HTR-8/SVneo (cell line): ENCODE data around the gene CCL26.
A peak's percentile ranks its signal among the peaks of the same experiment; 100 is the strongest.
"Not testable (repeated sequence)": the region's sequence is repeated elsewhere in the genome, so short reads cannot be mapped to it uniquely, and the experiment has no call there.

Source experiments
- DNase-seq: peaks from one replicate; pipeline ENCODE4 v3.0.0; 2011; ENCODE audit warnings: low spot score, mixed read lengths; ENCODE audit not compliant: insufficient read length
- FAIRE-seq: peaks from 2 replicates; lab custom pipeline; 2011; peaks lifted over from hg19 to GRCh38; lab: Jason Lieb, UNC

CCL26 gene

GRCh38 chr7:75740846-75741497 lies 31.0 kb downstream of the CCL26 start:
- DNase-seq = no peak
- FAIRE-seq = no peak

- DNase-seq (no peak), FAIRE-seq (no peak)
These were observed 32.0 kb downstream of the CCL26 start for GRCh38 chr7:75739796-75740672.

GRCh38 chr7:75738975-75739795 lies 32.8 kb downstream of the CCL26 start:
- FAIRE-seq = peak; percentile 20

GRCh38 chr7:75738604-75738974 lies 33.4 kb downstream of the CCL26 start, which contains the start of gene HIP1:
Gene HIP1 (minus strand): TSS chr7:75738941. CDS start chr7:75738920, 21 bp downstream.
- FAIRE-seq (no peak), DNase-seq (no peak)

More at GRCh38 chr7:75738975-75739795, 32.8 kb downstream of the CCL26 start:
- peak; percentile 89 for DNase-seq

- DNase-seq (no peak), FAIRE-seq (no peak)
These were observed 34.0 kb downstream of the CCL26 start for GRCh38 chr7:75737856-75738603.

- no peak for FAIRE-seq
- no peak for DNase-seq
These were observed 36.2 kb downstream of the CCL26 start for GRCh38 chr7:75735581-75736350.

- DNase-seq = no peak
- FAIRE-seq = no peak
These were observed 37.2 kb downstream of the CCL26 start for GRCh38 chr7:75734586-75735458.

- FAIRE-seq = no peak
- peak; percentile 51 for DNase-seq
These were observed 39.0 kb downstream of the CCL26 start for GRCh38 chr7:75732764-75733630.

- FAIRE-seq (no peak), DNase-seq (no peak)
These were observed 39.9 kb downstream of the CCL26 start for GRCh38 chr7:75732016-75732521.

GRCh38 chr7:75729851-75730274 lies 42.1 kb downstream of the CCL26 start:
- no peak for DNase-seq
- no peak for FAIRE-seq

- FAIRE-seq (no peak), DNase-seq (no peak)
These were observed 44.0 kb downstream of the CCL26 start for GRCh38 chr7:75727881-75728593.

- not testable (repeated sequence) for FAIRE-seq, DNase-seq
These were observed 44.7 kb downstream of the CCL26 start for GRCh38 chr7:75727351-75727750.

GRCh38 chr7:75725306-75725705 lies 46.7 kb downstream of the CCL26 start:
- no peak for DNase-seq
- no peak for FAIRE-seq

- FAIRE-seq = no peak
These were observed 48.6 kb downstream of the CCL26 start for GRCh38 chr7:75723444-75723843.

GRCh38 chr7:75722373-75722772 lies 49.6 kb downstream of the CCL26 start:
- DNase-seq (no peak), FAIRE-seq (no peak)

More at GRCh38 chr7:75723444-75723843, 48.6 kb downstream of the CCL26 start:
- no peak for DNase-seq

GRCh38 chr7:75721922-75722321 lies 50.1 kb downstream of the CCL26 start:
- not testable (repeated sequence) for FAIRE-seq

More at GRCh38 chr7:75721922-75722321, 50.1 kb downstream of the CCL26 start:
- not testable (repeated sequence) for DNase-seq
